ENCODE data around the gene LRRC23. TPM values are rescaled to one million over a fixed set of nuclear protein-coding genes. Genes with fewer than 3 reads are reported as not detected.

Gene LRRC23
- total and polyA plus RNA-seq, 2 of the 4 experiments (the other 2 are of a cell fraction) = 11.1 to 11.4 TPM

DNA sequence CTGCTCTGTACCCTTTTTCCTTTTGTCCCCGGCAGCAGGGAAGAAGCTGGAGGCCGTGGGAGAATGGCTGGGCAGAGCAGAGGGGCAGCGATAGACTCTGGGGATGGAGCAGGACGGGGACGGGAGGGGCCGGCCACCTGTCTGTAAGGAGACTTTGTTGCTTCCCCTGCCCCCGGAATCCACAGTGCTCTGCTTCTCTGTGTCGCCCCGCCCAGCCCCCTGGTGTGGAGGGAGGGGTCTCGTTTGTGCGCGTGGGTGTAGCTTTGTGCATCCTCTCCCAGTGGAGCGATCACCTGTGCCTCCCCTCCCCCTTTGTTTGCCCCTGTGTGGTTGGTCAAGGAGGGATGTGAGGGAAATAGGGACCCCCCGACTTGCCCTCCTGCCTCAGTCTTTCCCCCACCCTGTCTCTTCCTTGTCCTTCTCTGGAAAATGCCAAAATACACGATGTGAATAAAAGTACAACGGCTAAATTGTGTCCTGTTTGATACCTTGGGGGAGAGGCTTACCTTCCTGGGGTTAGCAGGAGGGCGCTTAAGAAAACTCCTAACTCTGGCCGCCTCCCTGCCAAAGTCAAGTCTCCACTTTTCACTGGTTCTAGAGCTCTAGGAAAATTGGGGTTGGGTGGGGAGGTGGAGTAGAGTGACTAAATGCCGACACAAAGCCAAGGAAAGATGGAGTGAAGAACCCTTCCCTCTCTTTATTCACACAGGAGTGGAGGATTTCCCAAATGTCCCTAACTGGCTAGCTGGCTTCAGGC lies 38.3 kb upstream of the LRRC23 start:
- peak overlapping the region; percentile 92 to 93 for H4K8ac ChIP-seq (ENCODE audit: low read depth in 2 of 2, low read length in 2 of 2)
- H2AFZ ChIP-seq (replicated peaks; ENCODE audit: low read length, poor library complexity) = peak overlapping the region; percentile 95
- peak overlapping the region; percentile 78 for H2BK5ac ChIP-seq (ENCODE audit: low read depth, low read length, poor library complexity, severe bottlenecking)
- 0 out of 3 replicates have a peak overlapping the region, but pooled peaks have one; percentile 50 for H2BK15ac ChIP-seq (ENCODE audit: low read depth, low read length)
- peak overlapping the region; percentile 92 for H3K14ac ChIP-seq (replicated peaks; ENCODE audit: low read depth, low read length)
- intact Hi-C loops (cut with micrococcal nuclease) (loop anchor here (5.0 kb wide), 1 partner anchor 771 kb away; no protein-coding TSS in a partner anchor), in situ Hi-C loops (cut with MboI; ENCODE audit: low sequenced_read_pairs) (loop anchor here (5.0 kb wide), 1 partner anchor 96 kb away; no protein-coding TSS in a partner anchor), dilution Hi-C loops (cut with HindIII; ENCODE audit: low sequenced_read_pairs, unreplicated experiment) (no loop called here)
- no peak overlapping the region for H2BK20ac ChIP-seq (ENCODE audit: low read depth, low read length)
- 0 out of 2 replicates have a peak, but pooled peaks cover 7% of the 10 kb centered on the region for H3K9me1 ChIP-seq (ENCODE audit: insufficient read depth, low read length)
- no peak overlapping the region for H3K4me3 ChIP-seq (ENCODE audit: insufficient read depth, low read depth, low read length)
- DNase-seq (no peak), ATAC-seq (ENCODE audit: low read depth) (no peak)
- H3K27me3 ChIP-seq (ENCODE audit: control insufficient read depth, insufficient read depth, low read length) = no peaks in the 10 kb centered on the region
- H3K18ac ChIP-seq (ENCODE audit: low read depth, low read length) = no peak overlapping the region
- peak overlapping the region; percentile 46; the same call in 1 of the 2 replicates for H4K91ac ChIP-seq (ENCODE audit: insufficient read depth, low read depth, low read length)
- 96% methylated on average over 5 of the region's 19 CpGs; no CpG with 5 or more reads in 1 of the 2 experiments for WGBS, 2 experiments (ENCODE audit: extremely low coverage in 2 of 2, insufficient read length in 1 of 2)
- H3K4ac ChIP-seq (ENCODE audit: low read depth, low read length) = peak overlapping the region; percentile 95; the same call in 1 of the 2 replicates
- peaks cover 38% of the 10 kb centered on the region for H4K20me1 ChIP-seq (ENCODE audit: insufficient read depth, low read length)
- H3K4me1 ChIP-seq (ENCODE audit: control insufficient read depth, insufficient read depth, low read length) = peaks cover 14% of the 10 kb centered on the region
- H3K9me3 ChIP-seq (ENCODE audit: control insufficient read depth, insufficient read depth, low read length) = no peaks in the 10 kb centered on the region
- peak overlapping the region; percentile 92 for H4K5ac ChIP-seq (ENCODE audit: low read depth, low read length)
- H3K79me1 ChIP-seq (ENCODE audit: low read depth in 1 of 2, low read length in 2 of 2) = peaks cover 16 to 39% of the 10 kb centered on the region in 2 experiments
- peaks cover 58% of the 10 kb centered on the region for H3K36me3 ChIP-seq (ENCODE audit: control insufficient read depth, insufficient read depth, low read length)
- peak overlapping the region; percentile 78; the same call in 1 of the 2 replicates for H3K9ac ChIP-seq (ENCODE audit: low read depth, low read length)
- H3K4me2 ChIP-seq (ENCODE audit: low read depth, low read length) = peak overlapping the region; percentile 95
- H2BK120ac ChIP-seq (ENCODE audit: low read depth, low read length) = peak overlapping the region; percentile 65; the same call in 1 of the 2 replicates
- H3K56ac ChIP-seq (ENCODE audit: extremely low read depth, insufficient read depth, low read length) = no peak overlapping the region
- peak overlapping the region; percentile 97; the same call in 1 of the 2 replicates for H2AK5ac ChIP-seq (ENCODE audit: low read depth, low read length)
- peak overlapping the region; percentile 95 for H2AK9ac ChIP-seq (replicated peaks; ENCODE audit: low read depth, low read length, poor library complexity)
- no TSS peak for BruUV-seq (replicated peaks)
- peak overlapping the region; percentile 73 for H3K23ac ChIP-seq (ENCODE audit: low read depth, low read length)
- ChIA-PET CTCF (no interaction called here), POLR2A (ENCODE audit: unreplicated experiment) (interaction anchor here (0.6 to 1.9 kb wide), 4 partner anchors 14 to 308 kb away, joined by 3 to 10 read pairs (median 4); partner anchors contain the start of gene USP5)
- H3K27ac ChIP-seq (ENCODE audit: insufficient read depth, low read length) = peak overlapping the region; percentile 75; the same call in 1 of the 2 replicates
- TF ChIP-seq USF2 (IDR thresholded peaks at IDR 0.05; ENCODE audit: low read depth, low read length) = no peak
- no peak for TF ChIP-seq MXI1 (IDR thresholded peaks at IDR 0.05; ENCODE audit: borderline replicate concordance, low read depth, low read length)
- TF ChIP-seq, protein P1, sequence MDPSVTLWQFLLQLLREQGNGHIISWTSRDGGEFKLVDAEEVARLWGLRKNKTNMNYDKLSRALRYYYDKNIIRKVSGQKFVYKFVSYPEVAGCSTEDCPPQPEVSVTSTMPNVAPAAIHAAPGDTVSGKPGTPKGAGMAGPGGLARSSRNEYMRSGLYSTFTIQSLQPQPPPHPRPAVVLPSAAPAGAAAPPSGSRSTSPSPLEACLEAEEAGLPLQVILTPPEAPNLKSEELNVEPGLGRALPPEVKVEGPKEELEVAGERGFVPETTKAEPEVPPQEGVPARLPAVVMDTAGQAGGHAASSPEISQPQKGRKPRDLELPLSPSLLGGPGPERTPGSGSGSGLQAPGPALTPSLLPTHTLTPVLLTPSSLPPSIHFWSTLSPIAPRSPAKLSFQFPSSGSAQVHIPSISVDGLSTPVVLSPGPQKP (IDR thresholded peaks at IDR 0.05; ENCODE audit: borderline replicate concordance, low read depth, low read length) = no peak
- no peak for TF ChIP-seq SMC3 (IDR thresholded peaks at IDR 0.05; ENCODE audit: low read depth, low read length)
- no peak for TF ChIP-seq RAD21 (IDR thresholded peaks at IDR 0.05; ENCODE audit: low read length)
- no peak for TF ChIP-seq MAZ (IDR thresholded peaks at IDR 0.05; ENCODE audit: borderline replicate concordance, low read depth, low read length)
- no peak for TF ChIP-seq POLR2A (IDR thresholded peaks at IDR 0.05; ENCODE audit: low read depth, low read length)
- TF ChIP-seq, protein P2, sequence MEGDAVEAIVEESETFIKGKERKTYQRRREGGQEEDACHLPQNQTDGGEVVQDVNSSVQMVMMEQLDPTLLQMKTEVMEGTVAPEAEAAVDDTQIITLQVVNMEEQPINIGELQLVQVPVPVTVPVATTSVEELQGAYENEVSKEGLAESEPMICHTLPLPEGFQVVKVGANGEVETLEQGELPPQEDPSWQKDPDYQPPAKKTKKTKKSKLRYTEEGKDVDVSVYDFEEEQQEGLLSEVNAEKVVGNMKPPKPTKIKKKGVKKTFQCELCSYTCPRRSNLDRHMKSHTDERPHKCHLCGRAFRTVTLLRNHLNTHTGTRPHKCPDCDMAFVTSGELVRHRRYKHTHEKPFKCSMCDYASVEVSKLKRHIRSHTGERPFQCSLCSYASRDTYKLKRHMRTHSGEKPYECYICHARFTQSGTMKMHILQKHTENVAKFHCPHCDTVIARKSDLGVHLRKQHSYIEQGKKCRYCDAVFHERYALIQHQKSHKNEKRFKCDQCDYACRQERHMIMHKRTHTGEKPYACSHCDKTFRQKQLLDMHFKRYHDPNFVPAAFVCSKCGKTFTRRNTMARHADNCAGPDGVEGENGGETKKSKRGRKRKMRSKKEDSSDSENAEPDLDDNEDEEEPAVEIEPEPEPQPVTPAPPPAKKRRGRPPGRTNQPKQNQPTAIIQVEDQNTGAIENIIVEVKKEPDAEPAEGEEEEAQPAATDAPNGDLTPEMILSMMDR (conservative IDR thresholded peaks at IDR 0.05; ENCODE audit: low read depth, low read length) = no peak
- no peak for TF ChIP-seq BHLHE40 (IDR thresholded peaks at IDR 0.05; ENCODE audit: low read depth, low read length)
- no peak for TF ChIP-seq FOS (IDR thresholded peaks at IDR 0.05; ENCODE audit: low read depth, low read length)
- no peak for TF ChIP-seq NFE2L2 (IDR thresholded peaks at IDR 0.05; ENCODE audit: low read depth, low read length)
- no peak for TF ChIP-seq CHD1 (IDR thresholded peaks at IDR 0.05; ENCODE audit: low read depth, low read length)
- no peak for TF ChIP-seq MAFK (IDR thresholded peaks at IDR 0.05; ENCODE audit: low read depth, low read length)
- TF ChIP-seq CEBPB (IDR thresholded peaks at IDR 0.05; ENCODE audit: low read depth, low read length) = no peak
